SJSA1 (cell line): ENCODE measurements around the gene PRSS3. TPM values are rescaled to one million over a fixed set of nuclear protein-coding genes. Genes with fewer than 3 reads are reported as not detected.
"Not testable (repeated sequence)": the region's sequence is repeated elsewhere in the genome, so short reads cannot be mapped to it uniquely, and the experiment has no call there.

Experiments used
- DNase-seq, 2 experiments: peaks; one replicate each; pipeline ENCODE4 v3.0.0-alpha.2; 2015 to 2020; ENCODE audit warnings: low spot score in 2 of 2, low read depth in 1 of 2
- H3K27ac ChIP-seq: fragments of 250-450 bp; sonication (Bioruptor Pico); 2 replicates; pipeline ENCODE4 v1.5.1; 2020; ENCODE audit warnings: mild to moderate bottlenecking, moderate library complexity
- H3K27me3 ChIP-seq: fragments of 250-450 bp; sonication (Bioruptor Pico); replicated peaks from 2 replicates; pipeline ENCODE4 v1.5.1; 2020; ENCODE audit warnings: mild to moderate bottlenecking, moderate library complexity
- H3K36me3 ChIP-seq: fragments of 250-450 bp; sonication (Bioruptor Pico); 2 replicates; pipeline ENCODE4 v1.5.1; 2020; ENCODE audit warnings: mild to moderate bottlenecking
- H3K4me1 ChIP-seq: fragments of 250-450 bp; sonication (Bioruptor Pico); replicated peaks from 2 replicates; pipeline ENCODE4 v1.6.1; 2021; ENCODE audit warnings: mild to moderate bottlenecking
- H3K4me3 ChIP-seq: fragments of 250-450 bp; sonication (Bioruptor Pico); 2 replicates; pipeline ENCODE4 v1.5.1; 2020; ENCODE audit warnings: mild to moderate bottlenecking
- H3K9me3 ChIP-seq: fragments of 250-450 bp; sonication (Bioruptor Pico); replicated peaks from 2 replicates; pipeline ENCODE4 v1.5.1; 2020; ENCODE audit warnings: mild to moderate bottlenecking
- total RNA-seq: library from RNA; depleted of rRNA; stranded (reverse); fragments of >200 nt; shearing (Covaris generic); gene quantifications from 2 replicates; pipeline ENCODE4 v1.2.3, GENCODE V29; 2014; rRNA removed

PRSS3 gene
- total RNA-seq, 1 experiment from 2014 or later, result not detected

GRCh38 chr9:33846231-33846630 is 50.9 kb downstream of the PRSS3 start:
- H3K36me3 ChIP-seq, result no peaks in the 10 kb centered on the region
- H3K4me1 ChIP-seq, result no peaks in the 10 kb centered on the region; the same call in 1 of the 2 replicates
- H3K27ac ChIP-seq, result no peak overlapping the region
- H3K27me3 ChIP-seq, result no peaks in the 10 kb centered on the region
- no peak overlapping the region for H3K4me3 ChIP-seq
- no peaks in the 10 kb centered on the region for H3K9me3 ChIP-seq
- DNase-seq, result no peak

- H3K9me3 ChIP-seq, H3K27me3 ChIP-seq: not testable (repeated sequence)
Measured at GRCh38 chr9:33847894-33848205, 52.5 kb downstream of the PRSS3 start.

More at GRCh38 chr9:33847894-33848205, 52.5 kb downstream of the PRSS3 start:
- H3K36me3 ChIP-seq, H3K4me1 ChIP-seq, H3K27ac ChIP-seq, DNase-seq, H3K4me3 ChIP-seq: not testable (repeated sequence)

Other genes starting within 250 kb of the PRSS3 start
- gene UBE2R2, start 21.6 kb downstream of the PRSS3 start, total RNA-seq, result 8.6 and 11.8 TPM in 2 replicates